HepG2 (cell line): ENCODE results near the gene PLIN5.

Experiments
- AFF4 ChIP-seq: sonication (generic); formaldehyde crosslinking; IDR thresholded peaks from 2 replicates; pipeline ENCODE4 v1.4.0; 2020; ENCODE audit warnings: missing genetic modification reagents
- ATF7 ChIP-seq, 2 experiments: fragments of 450-650 bp in 1 of 2; sonication (generic) in 1 of 2; formaldehyde crosslinking in 1 of 2; IDR thresholded peaks; 2 replicates each; pipeline versions ENCODE4 v1.4.0 to v1.6.1; 2016 to 2020; ENCODE audit warnings: antibody characterized with exemption in 1 of 2, mild to moderate bottlenecking in 1 of 2, missing genetic modification reagents in 1 of 2
- BCLAF1 ChIP-seq: fragments of 450-650 bp; IDR thresholded peaks from 2 replicates; pipeline ENCODE4 v1.6.1; 2017; ENCODE audit warnings: mild to moderate bottlenecking
- CHD2 ChIP-seq: IDR thresholded peaks from 2 replicates; pipeline ENCODE4 v1.6.1; 2011; ENCODE audit warnings: low read depth, low read length, improper control_type of control experiment
- CHD4 ChIP-seq: fragments of 200-600 bp; sonication (generic); IDR thresholded peaks from 2 replicates; pipeline ENCODE4 v1.7.0; 2017; ENCODE audit warnings: mild to moderate bottlenecking, low read length, borderline replicate concordance
- DMAP1 ChIP-seq: IDR thresholded peaks from 2 replicates; pipeline ENCODE4 v1.6.1; 2016
- HNRNPUL1 ChIP-seq: fragments of 200-400 bp; formaldehyde crosslinking; IDR thresholded peaks from 2 replicates; pipeline ENCODE4 v1.6.1; 2017; ENCODE audit warnings: low read depth, mild to moderate bottlenecking, low read length, moderate library complexity
- JDP2 ChIP-seq: sonication (generic); formaldehyde crosslinking; IDR thresholded peaks from 2 replicates; pipeline ENCODE4 v1.8.1; 2022; ENCODE audit warnings: missing genetic modification reagents, borderline replicate concordance
- POLR2AphosphoS5 ChIP-seq: IDR thresholded peaks from 2 replicates; pipeline ENCODE4 v1.6.1; 2012; ENCODE audit warnings: low read depth, low read length
- PREB ChIP-seq: sonication (generic); formaldehyde crosslinking; IDR thresholded peaks from 2 replicates; pipeline ENCODE4 v1.4.0; 2020; ENCODE audit warnings: missing genetic modification reagents
- ZNF75D ChIP-seq: sonication (generic); formaldehyde crosslinking; IDR thresholded peaks from 2 replicates; pipeline ENCODE4 v1.8.1; 2023; ENCODE audit warnings: missing genetic modification reagents, mild to moderate bottlenecking, borderline replicate concordance
- TF ChIP-seq, protein P1 (sequence below): sonication (generic); formaldehyde crosslinking; IDR thresholded peaks from 2 replicates; pipeline ENCODE4 v1.5.0; 2020; ENCODE audit warnings: missing genetic modification reagents
- TF ChIP-seq, protein P2 (sequence below): sonication (generic); formaldehyde crosslinking; IDR thresholded peaks from 2 replicates; pipeline ENCODE4 v1.5.0; 2020; ENCODE audit warnings: mild to moderate bottlenecking, missing genetic modification reagents, moderate library complexity

DNA sequence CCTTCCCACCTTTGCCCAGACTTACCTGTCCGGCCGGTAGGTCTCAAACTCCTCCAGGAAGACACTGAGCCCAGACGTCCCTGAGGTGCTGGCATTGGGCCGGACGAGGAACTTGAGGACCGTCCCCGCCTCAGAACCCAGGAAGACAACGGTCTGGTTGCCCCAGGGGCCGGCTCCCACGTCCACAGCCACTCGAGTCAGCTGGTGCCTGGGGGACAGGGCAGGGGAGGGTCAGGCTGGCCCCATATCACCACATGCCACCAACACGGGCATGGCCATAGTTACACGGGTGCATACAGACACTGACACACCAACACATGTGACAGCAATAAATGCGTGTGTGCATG, 13.2 kb upstream of the PLIN5 start:
- no peak for TF ChIP-seq POLR2AphosphoS5
- no peak for TF ChIP-seq CHD2
- TF ChIP-seq, protein P1, sequence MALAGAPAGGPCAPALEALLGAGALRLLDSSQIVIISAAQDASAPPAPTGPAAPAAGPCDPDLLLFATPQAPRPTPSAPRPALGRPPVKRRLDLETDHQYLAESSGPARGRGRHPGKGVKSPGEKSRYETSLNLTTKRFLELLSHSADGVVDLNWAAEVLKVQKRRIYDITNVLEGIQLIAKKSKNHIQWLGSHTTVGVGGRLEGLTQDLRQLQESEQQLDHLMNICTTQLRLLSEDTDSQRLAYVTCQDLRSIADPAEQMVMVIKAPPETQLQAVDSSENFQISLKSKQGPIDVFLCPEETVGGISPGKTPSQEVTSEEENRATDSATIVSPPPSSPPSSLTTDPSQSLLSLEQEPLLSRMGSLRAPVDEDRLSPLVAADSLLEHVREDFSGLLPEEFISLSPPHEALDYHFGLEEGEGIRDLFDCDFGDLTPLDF (CRISPR knock-in tag), result no peak
- no peak for TF ChIP-seq ZNF75D (CRISPR knock-in tag)
- TF ChIP-seq JDP2 (CRISPR knock-in tag), result no peak
- TF ChIP-seq AFF4 (CRISPR knock-in tag), result no peak
- no peak for TF ChIP-seq BCLAF1
- no peak for TF ChIP-seq CHD4
- TF ChIP-seq, protein P2, sequence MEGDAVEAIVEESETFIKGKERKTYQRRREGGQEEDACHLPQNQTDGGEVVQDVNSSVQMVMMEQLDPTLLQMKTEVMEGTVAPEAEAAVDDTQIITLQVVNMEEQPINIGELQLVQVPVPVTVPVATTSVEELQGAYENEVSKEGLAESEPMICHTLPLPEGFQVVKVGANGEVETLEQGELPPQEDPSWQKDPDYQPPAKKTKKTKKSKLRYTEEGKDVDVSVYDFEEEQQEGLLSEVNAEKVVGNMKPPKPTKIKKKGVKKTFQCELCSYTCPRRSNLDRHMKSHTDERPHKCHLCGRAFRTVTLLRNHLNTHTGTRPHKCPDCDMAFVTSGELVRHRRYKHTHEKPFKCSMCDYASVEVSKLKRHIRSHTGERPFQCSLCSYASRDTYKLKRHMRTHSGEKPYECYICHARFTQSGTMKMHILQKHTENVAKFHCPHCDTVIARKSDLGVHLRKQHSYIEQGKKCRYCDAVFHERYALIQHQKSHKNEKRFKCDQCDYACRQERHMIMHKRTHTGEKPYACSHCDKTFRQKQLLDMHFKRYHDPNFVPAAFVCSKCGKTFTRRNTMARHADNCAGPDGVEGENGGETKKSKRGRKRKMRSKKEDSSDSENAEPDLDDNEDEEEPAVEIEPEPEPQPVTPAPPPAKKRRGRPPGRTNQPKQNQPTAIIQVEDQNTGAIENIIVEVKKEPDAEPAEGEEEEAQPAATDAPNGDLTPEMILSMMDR (CRISPR knock-in tag), result no peak
- no peak for TF ChIP-seq DMAP1 (CRISPR knock-in tag)
- TF ChIP-seq HNRNPUL1, result no peak
- TF ChIP-seq PREB (CRISPR knock-in tag), result no peak
- TF ChIP-seq ATF7 (IDR thresholded peaks at IDR 0.05), result no peak
- no peak for TF ChIP-seq ATF7 (CRISPR knock-in tag; IDR thresholded peaks at IDR 0.05)
